AG04449 (cell line): ENCODE measurements around the gene U2AF2.

Experiments
- CTCF ChIA-PET: fragments of 350-600 bp; formaldehyde crosslinking; extraction: SDS; loops from one replicate; lab custom pipeline; 2021; ENCODE audit warnings: antibody characterized with exemption; lab: Yijun Ruan, JAX
- POLR2A ChIA-PET: fragments of 400-600, 350-600 bp; formaldehyde crosslinking; extraction: SDS; loops from one replicate; lab custom pipeline; 2020; ENCODE audit warnings: antibody characterized with exemption, inconsistent platforms; lab: Yijun Ruan, JAX
- DNase-seq: peaks from one replicate; pipeline ENCODE4 v3.0.0-alpha.2; 2010; ENCODE audit warnings: low read depth, low spot score
- H3K4me3 ChIP-seq: 2 replicates; pipeline ENCODE4 v1.5.1; 2011; ENCODE audit warnings: low read depth, mild to moderate bottlenecking, control low read depth, low read length
- TF ChIP-seq, protein P1 (sequence below): IDR thresholded peaks from one replicate; pipeline ENCODE4 v1.5.1; 2011; ENCODE audit warnings: mild to moderate bottlenecking, moderate library complexity, low read length, control low read depth, inconsistent platforms; ENCODE audit not compliant: insufficient read depth; ENCODE audit errors: missing control alignments

U2AF2 gene

DNA sequence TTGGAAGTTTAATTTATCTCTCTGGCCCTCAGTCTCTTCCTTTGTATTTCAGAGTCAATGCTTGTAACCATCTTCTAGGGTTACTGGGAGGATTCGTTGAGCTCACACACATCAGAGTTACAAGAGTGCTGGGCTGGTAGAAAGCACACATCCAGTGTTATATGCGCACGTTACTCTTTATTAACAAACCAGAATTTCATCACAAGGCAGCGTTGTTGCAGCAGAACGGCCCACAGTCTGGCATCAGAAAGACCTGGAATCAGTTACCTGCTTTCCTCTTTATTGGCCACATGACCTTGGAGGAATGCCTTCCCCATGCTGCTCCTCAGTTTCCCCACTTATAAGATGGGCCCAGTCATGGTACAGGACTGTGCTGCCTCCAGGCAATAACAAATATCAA lies 45.5 kb upstream of the U2AF2 start:
- TF ChIP-seq, protein P1, sequence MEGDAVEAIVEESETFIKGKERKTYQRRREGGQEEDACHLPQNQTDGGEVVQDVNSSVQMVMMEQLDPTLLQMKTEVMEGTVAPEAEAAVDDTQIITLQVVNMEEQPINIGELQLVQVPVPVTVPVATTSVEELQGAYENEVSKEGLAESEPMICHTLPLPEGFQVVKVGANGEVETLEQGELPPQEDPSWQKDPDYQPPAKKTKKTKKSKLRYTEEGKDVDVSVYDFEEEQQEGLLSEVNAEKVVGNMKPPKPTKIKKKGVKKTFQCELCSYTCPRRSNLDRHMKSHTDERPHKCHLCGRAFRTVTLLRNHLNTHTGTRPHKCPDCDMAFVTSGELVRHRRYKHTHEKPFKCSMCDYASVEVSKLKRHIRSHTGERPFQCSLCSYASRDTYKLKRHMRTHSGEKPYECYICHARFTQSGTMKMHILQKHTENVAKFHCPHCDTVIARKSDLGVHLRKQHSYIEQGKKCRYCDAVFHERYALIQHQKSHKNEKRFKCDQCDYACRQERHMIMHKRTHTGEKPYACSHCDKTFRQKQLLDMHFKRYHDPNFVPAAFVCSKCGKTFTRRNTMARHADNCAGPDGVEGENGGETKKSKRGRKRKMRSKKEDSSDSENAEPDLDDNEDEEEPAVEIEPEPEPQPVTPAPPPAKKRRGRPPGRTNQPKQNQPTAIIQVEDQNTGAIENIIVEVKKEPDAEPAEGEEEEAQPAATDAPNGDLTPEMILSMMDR, result no peak
- ChIA-PET CTCF (interaction anchor here (1.0 to 2.7 kb wide), 2 partner anchors 14 to 469 kb away, joined by 3 to 10 read pairs; partner anchors contain the start of gene ZNF784), POLR2A (no interaction called here)
- DNase-seq, result no peak
- no peak overlapping the region for H3K4me3 ChIP-seq

DNA sequence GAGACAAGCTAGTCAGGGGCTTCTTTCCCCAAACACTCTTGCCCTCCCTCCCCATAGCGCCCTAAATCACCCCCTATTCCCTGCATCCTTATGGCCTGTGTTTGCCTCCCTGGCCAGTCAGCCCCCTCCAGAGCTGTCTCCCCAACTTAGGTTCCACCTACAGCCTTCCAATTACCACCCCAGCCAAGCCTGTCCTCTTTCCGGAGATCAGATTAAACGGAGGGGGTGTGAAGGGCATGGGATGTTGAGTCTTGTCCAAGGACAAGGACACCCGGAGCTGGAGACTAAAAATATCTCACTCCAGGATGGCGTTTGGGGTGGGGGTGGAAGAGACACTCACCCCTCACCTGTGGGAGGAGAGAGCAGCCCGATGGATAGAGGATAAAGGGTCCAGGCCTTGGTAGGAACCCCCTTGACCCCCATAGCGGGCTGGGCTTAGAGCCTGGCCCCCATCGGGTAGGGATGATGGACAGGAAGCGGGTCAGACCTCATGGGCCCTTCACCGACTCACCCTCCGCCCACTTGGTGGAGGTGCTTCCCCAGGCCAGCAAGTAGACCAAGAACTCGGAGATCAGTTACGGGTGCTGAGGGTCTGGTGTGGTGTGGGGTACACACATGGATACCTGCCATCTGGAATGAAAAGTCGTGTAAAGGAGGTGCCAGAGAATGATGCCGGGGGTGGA lies 43.4 kb upstream of the U2AF2 start:
- POLR2A ChIA-PET, result interaction anchor here (1.2 kb wide), 1 partner anchor 13 kb away, joined by 4 read pairs; the partner anchor contains the start of gene ZNF784

DNA sequence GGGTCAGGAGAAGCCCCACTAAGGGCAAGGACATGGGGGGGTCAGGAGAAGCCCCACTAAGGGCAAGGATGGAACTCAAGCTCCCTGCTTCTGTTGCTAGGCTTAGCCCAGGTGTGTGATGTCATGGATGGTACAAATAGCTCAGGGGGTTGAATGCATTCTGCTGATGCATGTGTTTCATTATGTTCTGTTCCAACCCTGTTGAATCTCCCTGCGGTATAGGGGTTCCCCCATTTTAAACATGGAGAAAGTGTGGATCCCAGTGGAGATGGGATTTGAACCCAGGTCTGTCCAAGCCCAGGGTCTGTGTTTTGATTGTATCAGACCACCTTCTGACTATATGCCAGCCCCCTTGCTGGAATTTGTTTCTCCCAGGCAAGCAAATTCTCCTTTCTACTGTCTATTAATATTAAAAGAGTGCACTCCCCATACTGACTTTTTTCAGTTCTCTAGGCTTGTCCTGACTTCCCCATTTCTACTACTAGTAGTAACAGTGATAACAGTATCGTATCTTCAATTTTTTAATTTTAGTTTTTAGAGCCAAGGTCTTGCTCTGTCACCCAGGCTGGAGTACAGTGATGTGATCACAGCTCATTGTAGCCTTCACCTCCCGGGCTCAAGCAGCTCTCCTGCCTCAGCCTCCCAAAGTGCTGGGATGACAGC lies 42.7 kb upstream of the U2AF2 start:
- POLR2A ChIA-PET, result interaction anchor here (1.1 to 1.2 kb wide), 2 partner anchors 12 to 42 kb away, joined by 3 to 4 read pairs; partner anchors contain the start of gene ZNF784
- DNase-seq, result no peak
- CTCF ChIA-PET, result interaction anchor here (0.9 to 2.7 kb wide), 4 partner anchors 11 to 108 kb away, joined by 3 to 13 read pairs (median 11); partner anchors contain the start of gene ZNF784

More for the DNA sequence above, 43.4 kb upstream of the U2AF2 start:
- DNase-seq, result no peak
- H3K4me3 ChIP-seq, result no peak overlapping the region
- CTCF ChIA-PET, result interaction anchor here (2.1 to 2.7 kb wide), 3 partner anchors 12 to 107 kb away, joined by 10 to 13 read pairs (median 12); partner anchors contain the start of gene ZNF784
- TF ChIP-seq, protein P1, result no peak

DNA sequence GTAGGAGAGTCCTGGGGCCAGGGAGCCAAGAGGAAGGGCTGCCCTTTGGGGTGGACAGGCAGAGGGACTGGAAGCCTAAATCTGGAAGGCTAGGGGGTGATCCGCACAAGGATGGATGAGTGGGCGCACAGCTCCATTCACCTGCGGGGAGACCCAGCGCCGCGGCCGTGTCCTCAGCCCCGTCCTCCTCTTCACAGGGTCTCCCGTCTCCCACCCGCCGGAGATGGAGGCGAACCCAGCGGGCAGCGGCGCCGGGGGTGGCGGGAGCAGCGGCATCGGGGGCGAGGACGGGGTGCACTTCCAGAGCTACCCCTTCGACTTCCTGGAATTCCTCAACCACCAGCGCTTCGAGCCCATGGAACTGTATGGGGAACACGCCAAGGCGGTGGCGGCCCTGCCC lies 41.4 kb upstream of the U2AF2 start:
- TF ChIP-seq, protein P1, result no peak
- ChIA-PET CTCF (interaction anchor here (0.6 kb wide), 1 partner anchor 9 kb away, joined by 4 read pairs; no protein-coding TSS in a partner anchor), POLR2A (no interaction called here)
- no peak overlapping the region for H3K4me3 ChIP-seq
- DNase-seq, result no peak

More for the DNA sequence above, 42.7 kb upstream of the U2AF2 start:
- no peak overlapping the region for H3K4me3 ChIP-seq
- TF ChIP-seq, protein P1, result no peak

DNA sequence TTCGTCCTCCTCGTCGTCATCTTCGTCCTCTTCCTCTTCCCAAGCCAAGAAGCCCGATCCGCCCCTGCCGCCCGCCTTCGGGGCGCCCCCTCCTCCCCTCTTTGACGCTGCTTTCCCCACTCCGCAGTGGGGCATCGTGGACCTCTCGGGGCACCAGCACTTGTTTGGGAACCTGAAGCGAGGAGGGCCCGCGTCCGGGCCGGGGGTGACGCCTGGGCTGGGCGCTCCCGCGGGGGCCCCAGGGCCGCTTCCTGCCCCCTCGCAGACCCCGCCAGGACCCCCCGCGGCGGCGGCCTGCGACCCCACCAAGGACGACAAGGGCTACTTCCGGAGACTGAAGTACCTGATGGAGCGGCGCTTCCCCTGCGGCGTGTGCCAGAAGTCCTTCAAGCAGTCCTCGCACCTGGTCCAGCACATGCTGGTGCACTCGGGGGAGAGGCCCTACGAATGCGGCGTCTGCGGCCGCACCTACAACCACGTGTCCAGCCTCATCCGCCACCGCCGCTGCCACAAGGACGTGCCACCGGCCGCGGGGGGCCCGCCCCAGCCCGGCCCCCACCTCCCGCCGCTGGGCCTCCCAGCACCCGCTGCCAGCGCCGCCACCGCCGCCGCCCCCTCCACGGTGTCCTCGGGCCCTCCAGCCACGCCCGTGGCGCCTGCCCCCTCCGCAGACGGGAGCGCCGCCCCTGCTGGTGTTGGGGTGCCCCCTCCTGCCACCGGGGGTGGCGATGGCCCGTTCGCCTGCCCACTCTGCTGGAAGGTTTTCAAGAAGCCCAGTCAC lies 40.7 kb upstream of the U2AF2 start:
- ChIA-PET POLR2A (no interaction called here), CTCF (interaction anchor here (0.6 kb wide), 1 partner anchor 10 kb away, joined by 4 read pairs; no protein-coding TSS in a partner anchor)
- H3K4me3 ChIP-seq, result no peak overlapping the region
- TF ChIP-seq, protein P1, result no peak
- no peak for DNase-seq
